ENCODE measurements around the gene EAPP.

DNA sequence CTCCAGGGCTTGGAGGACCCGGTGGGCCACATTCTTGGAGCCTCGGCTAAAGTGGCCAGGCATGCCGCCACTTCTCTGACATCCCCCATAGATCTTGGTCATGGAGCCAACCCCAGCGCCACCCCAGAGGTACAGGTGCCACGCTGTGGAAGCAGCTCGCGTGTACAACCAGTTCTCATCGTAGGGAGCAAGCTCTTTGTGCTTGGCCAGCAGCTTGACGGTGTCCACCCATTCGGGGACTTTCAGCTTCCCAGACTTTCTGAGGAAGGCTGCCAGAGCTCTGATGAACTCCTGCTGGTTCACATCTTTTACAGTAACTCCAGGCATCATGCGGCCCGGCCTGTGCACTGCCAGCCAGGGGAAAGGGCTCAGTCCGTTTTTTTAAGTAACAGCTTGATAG, 29.3 kb upstream of the EAPP start:
- TF ChIP-seq, protein P1, sequence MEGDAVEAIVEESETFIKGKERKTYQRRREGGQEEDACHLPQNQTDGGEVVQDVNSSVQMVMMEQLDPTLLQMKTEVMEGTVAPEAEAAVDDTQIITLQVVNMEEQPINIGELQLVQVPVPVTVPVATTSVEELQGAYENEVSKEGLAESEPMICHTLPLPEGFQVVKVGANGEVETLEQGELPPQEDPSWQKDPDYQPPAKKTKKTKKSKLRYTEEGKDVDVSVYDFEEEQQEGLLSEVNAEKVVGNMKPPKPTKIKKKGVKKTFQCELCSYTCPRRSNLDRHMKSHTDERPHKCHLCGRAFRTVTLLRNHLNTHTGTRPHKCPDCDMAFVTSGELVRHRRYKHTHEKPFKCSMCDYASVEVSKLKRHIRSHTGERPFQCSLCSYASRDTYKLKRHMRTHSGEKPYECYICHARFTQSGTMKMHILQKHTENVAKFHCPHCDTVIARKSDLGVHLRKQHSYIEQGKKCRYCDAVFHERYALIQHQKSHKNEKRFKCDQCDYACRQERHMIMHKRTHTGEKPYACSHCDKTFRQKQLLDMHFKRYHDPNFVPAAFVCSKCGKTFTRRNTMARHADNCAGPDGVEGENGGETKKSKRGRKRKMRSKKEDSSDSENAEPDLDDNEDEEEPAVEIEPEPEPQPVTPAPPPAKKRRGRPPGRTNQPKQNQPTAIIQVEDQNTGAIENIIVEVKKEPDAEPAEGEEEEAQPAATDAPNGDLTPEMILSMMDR (IDR thresholded peaks at IDR 0.05 in 2 of 3, conservative IDR thresholded peaks at IDR 0.05 in 1 of 3; ENCODE audit: borderline replicate concordance in 1 of 3, insufficient read depth in 1 of 3, low read depth in 2 of 3, low read length in 2 of 3) = no peak
- no peak for TF ChIP-seq POLR2A (IDR thresholded peaks at IDR 0.05; ENCODE audit: borderline replicate concordance, extremely low read depth, insufficient read depth, insufficient read length)
- no peak for TF ChIP-seq EZH2 (IDR thresholded peaks at IDR 0.05)
- TF ChIP-seq EGR1 (IDR thresholded peaks at IDR 0.05; ENCODE audit: low read depth) = no peak
- no peak for TF ChIP-seq POLR2AphosphoS5 (IDR thresholded peaks at IDR 0.05; ENCODE audit: low read depth, low read length)
- no peak for TF ChIP-seq SP1 (IDR thresholded peaks at IDR 0.05; ENCODE audit: low read depth)
- no peak for TF ChIP-seq SRF (IDR thresholded peaks at IDR 0.05; ENCODE audit: low read depth)
- TF ChIP-seq JUND (IDR thresholded peaks at IDR 0.05) = no peak
- TF ChIP-seq CEBPB (IDR thresholded peaks at IDR 0.05; ENCODE audit: low read depth) = no peak
- TF ChIP-seq CBX3 (IDR thresholded peaks at IDR 0.05; ENCODE audit: low read depth) = no peak
- no peak for TF ChIP-seq TCF7L2 (IDR thresholded peaks at IDR 0.05; ENCODE audit: borderline replicate concordance, extremely low read depth, insufficient read depth, insufficient read length)
- no peak for TF ChIP-seq RAD21 (IDR thresholded peaks at IDR 0.05; ENCODE audit: low read depth)
